Mucosa of rectum (tissue), 2 donors: ENCODE data around the gene PLXND1.

Experiments used
- H3K27ac ChIP-seq, 2 donors: one replicate each; pipeline ENCODE4 v1.7.0; 2013; ENCODE audit warnings: inconsistent platforms in 2 of 2, low read depth in 2 of 2, low read length in 2 of 2
- H3K27me3 ChIP-seq, 2 donors: one replicate each; pipeline ENCODE4 v1.7.0; 2013; ENCODE audit warnings: low read length in 2 of 2; ENCODE audit not compliant: control insufficient read depth in 2 of 2, insufficient read depth in 2 of 2
- H3K36me3 ChIP-seq, 2 donors: one replicate each; pipeline ENCODE4 v1.7.0; 2013; ENCODE audit warnings: low read length in 2 of 2; ENCODE audit not compliant: control insufficient read depth in 2 of 2, insufficient read depth in 2 of 2
- H3K4me1 ChIP-seq, 2 donors: one replicate each; pipeline ENCODE4 v1.7.0; 2013; ENCODE audit warnings: low read length in 2 of 2, mild to moderate bottlenecking in 1 of 2; ENCODE audit not compliant: control insufficient read depth in 2 of 2, insufficient read depth in 2 of 2
- H3K4me3 ChIP-seq, 2 donors: one replicate each; pipeline ENCODE4 v1.7.0; 2013; ENCODE audit warnings: low read length in 2 of 2
- H3K9ac ChIP-seq, 2 donors: one replicate each; pipeline ENCODE4 v1.7.0; 2013; ENCODE audit warnings: low read length in 2 of 2, low read depth in 1 of 2, mild to moderate bottlenecking in 1 of 2
- H3K9me3 ChIP-seq, 2 donors: one replicate each; pipeline ENCODE4 v1.7.0; 2013; ENCODE audit warnings: low read length in 2 of 2; ENCODE audit not compliant: control insufficient read depth in 2 of 2
- donor health status: healthy.
- donor health status: Normal muscosa, but diverticular disease.

Gene PLXND1

GRCh38 chr3:129559565-129560079 lies 46.9 kb downstream of the PLXND1 start:
- peaks cover 6 to 7% of the 10 kb centered on the region in 2 donors for H3K4me1 ChIP-seq
- H3K9ac ChIP-seq: no peak overlapping the region
- H3K9me3 ChIP-seq: no peaks in the 10 kb centered on the region
- H3K36me3 ChIP-seq: peaks cover 3 to 12% of the 10 kb centered on the region in 2 donors
- H3K4me3 ChIP-seq: no peak overlapping the region
- peak overlapping the region; percentile 63 to 70 for H3K27ac ChIP-seq
- no peaks in the 10 kb centered on the region for H3K27me3 ChIP-seq

- H3K27ac ChIP-seq: no peak overlapping the region
- peaks cover 3 to 12% of the 10 kb centered on the region in 2 donors for H3K36me3 ChIP-seq
- peaks cover 6 to 7% of the 10 kb centered on the region in 2 donors for H3K4me1 ChIP-seq
- no peak overlapping the region for H3K9ac ChIP-seq
- no peaks in the 10 kb centered on the region for H3K27me3 ChIP-seq
- no peak overlapping the region for H3K4me3 ChIP-seq
- H3K9me3 ChIP-seq: no peaks in the 10 kb centered on the region
Measured at GRCh38 chr3:129558772-129559564, 47.5 kb downstream of the PLXND1 start.

- no peaks in the 10 kb centered on the region for H3K9me3 ChIP-seq
- H3K27me3 ChIP-seq: no peaks in the 10 kb centered on the region
- peaks cover 3 to 12% of the 10 kb centered on the region in 2 donors for H3K36me3 ChIP-seq
- H3K9ac ChIP-seq: no peak overlapping the region
- peaks cover 6 to 12% of the 10 kb centered on the region in 2 donors for H3K4me1 ChIP-seq
- H3K27ac ChIP-seq: peak overlapping the region in 1 of 2 donors; percentile 1
- H3K4me3 ChIP-seq: no peak overlapping the region
Measured at GRCh38 chr3:129558081-129558771, 48.2 kb downstream of the PLXND1 start.

- Histone ChIP-seq H3K9me3 (no peaks in the 10 kb centered on the region), H3K36me3 (peaks cover 3 to 12% of the 10 kb centered on the region in 2 donors), H3K9ac (no peak overlapping the region), H3K4me3 (no peak overlapping the region), H3K4me1 (peaks cover 6 to 12% of the 10 kb centered on the region in 2 donors), H3K27ac (peak overlapping the region in 1 of 2 donors; percentile 1), H3K27me3 (no peaks in the 10 kb centered on the region)
Measured at GRCh38 chr3:129557548-129557894, 49.0 kb downstream of the PLXND1 start.

- Histone ChIP-seq H3K9ac (no peak overlapping the region), H3K27me3 (no peaks in the 10 kb centered on the region), H3K4me1 (peaks cover 6 to 12% of the 10 kb centered on the region in 2 donors), H3K9me3 (no peaks in the 10 kb centered on the region), H3K27ac (no peak overlapping the region), H3K36me3 (peaks cover 3 to 12% of the 10 kb centered on the region in 2 donors), H3K4me3 (no peak overlapping the region)
Measured at GRCh38 chr3:129556890-129557547, 49.5 kb downstream of the PLXND1 start.

- H3K27ac ChIP-seq: no peak overlapping the region
- no peak overlapping the region for H3K9ac ChIP-seq
- H3K36me3 ChIP-seq: peaks cover 3 to 12% of the 10 kb centered on the region in 2 donors
- no peaks in the 10 kb centered on the region for H3K27me3 ChIP-seq
- H3K9me3 ChIP-seq: no peaks in the 10 kb centered on the region
- H3K4me1 ChIP-seq: peaks cover 6 to 12% of the 10 kb centered on the region in 2 donors
- no peak overlapping the region for H3K4me3 ChIP-seq
Measured at GRCh38 chr3:129556358-129556695, 50.1 kb downstream of the PLXND1 start.

- no peaks in the 10 kb centered on the region for H3K9me3 ChIP-seq
- no peak overlapping the region for H3K9ac ChIP-seq
- H3K36me3 ChIP-seq: peaks cover 3 to 12% of the 10 kb centered on the region in 2 donors
- H3K4me1 ChIP-seq: peaks cover 6 to 12% of the 10 kb centered on the region in 2 donors
- no peak overlapping the region for H3K4me3 ChIP-seq
- H3K27me3 ChIP-seq: no peaks in the 10 kb centered on the region
- no peak overlapping the region for H3K27ac ChIP-seq
Measured at GRCh38 chr3:129555616-129556357, 50.7 kb downstream of the PLXND1 start.

- H3K4me1 ChIP-seq: peaks cover 6 to 12% of the 10 kb centered on the region in 2 donors
- no peak overlapping the region for H3K9ac ChIP-seq
- H3K9me3 ChIP-seq: no peaks in the 10 kb centered on the region
- no peak overlapping the region for H3K27ac ChIP-seq
- no peaks in the 10 kb centered on the region for H3K27me3 ChIP-seq
- peaks cover 3 to 12% of the 10 kb centered on the region in 2 donors for H3K36me3 ChIP-seq
- H3K4me3 ChIP-seq: no peak overlapping the region
Measured at GRCh38 chr3:129555153-129555550, 51.3 kb downstream of the PLXND1 start.

GRCh38 chr3:129554356-129555152 lies 51.9 kb downstream of the PLXND1 start:
- H3K27ac ChIP-seq: no peak overlapping the region
- H3K4me1 ChIP-seq: peaks cover 2 to 12% of the 10 kb centered on the region in 2 donors
- peaks cover 3 to 12% of the 10 kb centered on the region in 2 donors for H3K36me3 ChIP-seq
- H3K9ac ChIP-seq: no peak overlapping the region
- H3K27me3 ChIP-seq: no peaks in the 10 kb centered on the region
- no peaks in the 10 kb centered on the region for H3K9me3 ChIP-seq
- no peak overlapping the region for H3K4me3 ChIP-seq
